Measurements from ENCODE around the gene THRB.

GRCh38 chr3:24439021-24439420 is 55.6 kb downstream of the THRB start:
- TF ChIP-seq EZH2phosphoT487 (IDR thresholded peaks at IDR 0.05; ENCODE audit: insufficient read depth, low read depth): no peak
- TF ChIP-seq EZH2 (IDR thresholded peaks at IDR 0.05; ENCODE audit: insufficient read depth, poor library complexity, severe bottlenecking): no peak

Measured in GM23248 (cell line).